Measurements from ENCODE around the gene CERS1.

Gene CERS1

DNA sequence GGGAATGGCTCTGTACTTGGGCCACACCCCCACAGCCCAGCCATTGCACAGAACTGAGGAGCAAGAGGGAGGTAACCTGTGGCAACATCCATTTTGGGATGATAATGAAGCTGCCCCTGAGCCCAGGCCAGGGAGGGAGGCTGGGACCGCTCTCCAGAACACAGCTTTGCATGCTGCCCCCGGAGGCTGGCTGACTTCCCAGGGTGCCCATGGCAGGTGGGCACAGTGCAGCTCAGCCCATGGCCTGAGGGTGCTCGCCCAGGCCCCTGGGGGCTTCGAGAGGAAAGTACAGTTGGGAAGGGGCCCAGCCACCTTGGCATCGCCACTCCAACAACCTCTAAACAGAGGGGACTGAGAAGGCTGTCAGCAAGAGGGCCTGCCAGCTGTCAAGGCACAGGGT, 17.5 kb upstream of the CERS1 start:
- Histone ChIP-seq H3K9me2 (ENCODE audit: low read depth, low read length) (no peaks in the 10 kb centered on the region), H3K27me3 (ENCODE audit: insufficient read depth, low read length) (no peaks in the 10 kb centered on the region), H3K36me3 (ENCODE audit: insufficient read depth, low read length) (peaks cover 56% of the 10 kb centered on the region), H3K27ac (ENCODE audit: low read depth, low read length, poor library complexity, severe bottlenecking) (no peak overlapping the region), H4K20me1 (ENCODE audit: insufficient read depth, low read length) (no peaks in the 10 kb centered on the region), H3F3A (ENCODE audit: insufficient read depth, low read length) (no peaks in the 10 kb centered on the region), H3K4me3 (ENCODE audit: low read depth, low read length, poor library complexity, severe bottlenecking) (no peak overlapping the region), H3K79me2 (ENCODE audit: insufficient read depth, low read length) (peaks cover 11% of the 10 kb centered on the region), H3K4me1 (ENCODE audit: insufficient read depth, low read length, severe bottlenecking) (peaks cover 17% of the 10 kb centered on the region), H2AFZ (ENCODE audit: low read length) (no peak overlapping the region), H3K9me3 (ENCODE audit: low read length) (no peaks in the 10 kb centered on the region), H3K9ac (ENCODE audit: low read length) (no peak overlapping the region), H3K4me2 (ENCODE audit: low read length) (no peak overlapping the region)
- TF ChIP-seq, protein P1, sequence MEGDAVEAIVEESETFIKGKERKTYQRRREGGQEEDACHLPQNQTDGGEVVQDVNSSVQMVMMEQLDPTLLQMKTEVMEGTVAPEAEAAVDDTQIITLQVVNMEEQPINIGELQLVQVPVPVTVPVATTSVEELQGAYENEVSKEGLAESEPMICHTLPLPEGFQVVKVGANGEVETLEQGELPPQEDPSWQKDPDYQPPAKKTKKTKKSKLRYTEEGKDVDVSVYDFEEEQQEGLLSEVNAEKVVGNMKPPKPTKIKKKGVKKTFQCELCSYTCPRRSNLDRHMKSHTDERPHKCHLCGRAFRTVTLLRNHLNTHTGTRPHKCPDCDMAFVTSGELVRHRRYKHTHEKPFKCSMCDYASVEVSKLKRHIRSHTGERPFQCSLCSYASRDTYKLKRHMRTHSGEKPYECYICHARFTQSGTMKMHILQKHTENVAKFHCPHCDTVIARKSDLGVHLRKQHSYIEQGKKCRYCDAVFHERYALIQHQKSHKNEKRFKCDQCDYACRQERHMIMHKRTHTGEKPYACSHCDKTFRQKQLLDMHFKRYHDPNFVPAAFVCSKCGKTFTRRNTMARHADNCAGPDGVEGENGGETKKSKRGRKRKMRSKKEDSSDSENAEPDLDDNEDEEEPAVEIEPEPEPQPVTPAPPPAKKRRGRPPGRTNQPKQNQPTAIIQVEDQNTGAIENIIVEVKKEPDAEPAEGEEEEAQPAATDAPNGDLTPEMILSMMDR (IDR thresholded peaks at IDR 0.05; ENCODE audit: low read length) = no peak
- no peak for TF ChIP-seq EZH2 (IDR thresholded peaks at IDR 0.05; ENCODE audit: borderline replicate concordance, low read length)

DNA sequence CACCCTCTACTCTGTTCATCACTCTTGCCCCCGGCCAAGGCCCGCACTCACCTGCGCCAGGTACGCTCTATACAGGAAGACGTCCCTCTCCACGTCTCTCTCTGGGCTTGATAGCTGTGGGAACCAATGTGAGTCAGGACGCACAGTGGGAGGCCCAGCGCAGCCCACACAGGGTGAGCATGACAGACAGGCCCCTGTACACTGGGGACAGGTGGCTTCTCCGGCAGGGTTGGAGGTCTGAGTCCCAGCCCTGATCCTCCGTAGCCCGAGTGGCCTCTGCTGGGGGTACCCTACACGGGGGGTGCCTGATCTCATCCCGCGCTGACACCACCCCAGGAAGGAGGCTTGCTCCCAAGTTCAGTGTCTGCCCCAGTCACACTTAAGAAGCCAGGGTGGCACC, 17.0 kb upstream of the CERS1 start:
- Histone ChIP-seq H3K9me2 (ENCODE audit: low read depth, low read length) (no peaks in the 10 kb centered on the region), H2AFZ (ENCODE audit: low read length) (no peak overlapping the region), H3K4me1 (ENCODE audit: insufficient read depth, low read length, severe bottlenecking) (peaks cover 12% of the 10 kb centered on the region), H3K36me3 (ENCODE audit: insufficient read depth, low read length) (peaks cover 56% of the 10 kb centered on the region), H3K27me3 (ENCODE audit: insufficient read depth, low read length) (no peaks in the 10 kb centered on the region), H3K27ac (ENCODE audit: low read depth, low read length, poor library complexity, severe bottlenecking) (no peak overlapping the region), H3K9ac (ENCODE audit: low read length) (no peak overlapping the region), H3F3A (ENCODE audit: insufficient read depth, low read length) (no peaks in the 10 kb centered on the region), H3K4me3 (ENCODE audit: low read depth, low read length, poor library complexity, severe bottlenecking) (no peak overlapping the region), H4K20me1 (ENCODE audit: insufficient read depth, low read length) (no peaks in the 10 kb centered on the region), H3K9me3 (ENCODE audit: low read length) (no peaks in the 10 kb centered on the region), H3K79me2 (ENCODE audit: insufficient read depth, low read length) (peaks cover 11% of the 10 kb centered on the region), H3K4me2 (ENCODE audit: low read length) (no peak overlapping the region)
- TF ChIP-seq, protein P1 (IDR thresholded peaks at IDR 0.05; ENCODE audit: low read length) = no peak
- no peak for TF ChIP-seq EZH2 (IDR thresholded peaks at IDR 0.05; ENCODE audit: borderline replicate concordance, low read length)

DNA sequence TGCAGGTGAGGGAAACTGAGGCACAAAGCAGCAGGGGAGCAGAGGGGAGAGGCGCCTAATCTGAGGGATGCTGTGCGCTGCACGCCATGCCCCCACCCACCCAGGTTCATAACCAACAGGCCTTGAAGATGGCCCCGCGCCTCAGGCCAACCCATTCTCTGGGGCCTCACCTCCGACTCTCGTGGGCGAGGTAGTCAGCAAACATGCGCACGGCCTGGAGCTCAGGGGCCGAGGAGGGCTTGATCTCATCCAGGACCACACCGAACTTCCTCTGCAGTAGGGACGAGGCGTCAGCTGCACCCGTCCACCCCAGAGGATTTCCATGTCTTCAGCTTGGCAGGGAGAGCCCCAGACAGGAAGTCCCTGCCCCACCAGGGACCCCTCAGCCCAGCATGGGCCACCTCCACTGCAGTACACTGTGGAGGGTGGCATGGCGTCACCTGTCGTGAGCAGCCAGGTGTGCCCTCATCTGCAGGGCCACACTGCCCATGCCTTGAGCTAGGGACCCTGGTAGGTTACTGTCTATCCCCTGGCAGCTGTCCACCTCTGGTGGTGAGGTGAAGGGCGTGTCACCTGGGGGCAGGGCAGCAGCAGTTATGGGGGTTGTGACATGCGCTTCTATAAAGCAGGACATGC, 15.0 kb upstream of the CERS1 start:
- Histone ChIP-seq H3K4me3 (ENCODE audit: low read depth, low read length, poor library complexity, severe bottlenecking) (no peak overlapping the region), H2AFZ (ENCODE audit: low read length) (no peak overlapping the region), H3K27ac (ENCODE audit: low read depth, low read length, poor library complexity, severe bottlenecking) (no peak overlapping the region), H3K36me3 (ENCODE audit: insufficient read depth, low read length) (peaks cover 67% of the 10 kb centered on the region), H3K9ac (ENCODE audit: low read length) (no peak overlapping the region), H3K79me2 (ENCODE audit: insufficient read depth, low read length) (peaks cover 7% of the 10 kb centered on the region), H3F3A (ENCODE audit: insufficient read depth, low read length) (no peaks in the 10 kb centered on the region), H3K9me2 (ENCODE audit: low read depth, low read length) (no peaks in the 10 kb centered on the region), H3K4me1 (ENCODE audit: insufficient read depth, low read length, severe bottlenecking) (no peaks in the 10 kb centered on the region), H4K20me1 (ENCODE audit: insufficient read depth, low read length) (no peaks in the 10 kb centered on the region), H3K4me2 (ENCODE audit: low read length) (no peak overlapping the region), H3K9me3 (ENCODE audit: low read length) (no peaks in the 10 kb centered on the region), H3K27me3 (ENCODE audit: insufficient read depth, low read length) (no peaks in the 10 kb centered on the region)
- TF ChIP-seq EZH2 (IDR thresholded peaks at IDR 0.05; ENCODE audit: borderline replicate concordance, low read length) = no peak
- TF ChIP-seq, protein P1 (IDR thresholded peaks at IDR 0.05; ENCODE audit: low read length) = no peak

Measured in OCI-LY1 (cell line).